CD14-positive monocyte (primary cell): ENCODE measurements around the gene ECM2. TPM values are rescaled to one million over a fixed set of nuclear protein-coding genes. Genes with fewer than 3 reads are reported as not detected.

Experiments
- DNase-seq, 3 donors: peaks; one replicate each; pipeline ENCODE4 v3.0.0-alpha.2; 2011 to 2022
- H2AFZ ChIP-seq: 2 replicates; pipeline ENCODE4 v1.6.0; 2012; ENCODE audit warnings: mild to moderate bottlenecking, low read depth, low read length, inconsistent platforms; ENCODE audit not compliant: insufficient read depth, poor library complexity, severe bottlenecking
- H3K27ac ChIP-seq, 2 donors: 1 replicate in 1 of 2; 2 replicates in 1 of 2; pipeline ENCODE4 v1.5.1; 2012 to 2013; ENCODE audit warnings: low read length in 2 of 2, control low read depth in 1 of 2, inconsistent platforms in 1 of 2, low read depth in 1 of 2, mild to moderate bottlenecking in 1 of 2
- H3K27me3 ChIP-seq, 2 donors: one replicate each; pipeline versions ENCODE4 v1.6.0 to v1.6.1; 2011 to 2013; ENCODE audit warnings: low read length in 2 of 2; ENCODE audit not compliant: control insufficient read depth in 2 of 2, insufficient read depth in 2 of 2
- H3K36me3 ChIP-seq, 2 donors: replicated peaks in 1 of 2; 1 replicate in 1 of 2; 2 replicates in 1 of 2; pipeline versions ENCODE4 v1.5.1 to v1.6.1; 2012 to 2013; ENCODE audit warnings: low read length in 2 of 2, control low read depth in 1 of 2, inconsistent platforms in 1 of 2, mild to moderate bottlenecking in 1 of 2; ENCODE audit not compliant: insufficient read depth in 2 of 2, control insufficient read depth in 1 of 2
- H3K4me1 ChIP-seq, 2 donors: 1 replicate in 1 of 2; 2 replicates in 1 of 2; pipeline versions ENCODE4 v1.5.1 to v1.6.1; 2012 to 2013; ENCODE audit warnings: low read length in 2 of 2, control low read depth in 1 of 2, inconsistent platforms in 1 of 2, mild to moderate bottlenecking in 1 of 2, moderate library complexity in 1 of 2; ENCODE audit not compliant: insufficient read depth in 2 of 2, control insufficient read depth in 1 of 2
- H3K4me2 ChIP-seq: replicated peaks from 2 replicates; pipeline ENCODE3; 2012; ENCODE audit warnings: low read length, moderate library complexity, mild to moderate bottlenecking; ENCODE audit not compliant: poor library complexity, severe bottlenecking; ENCODE audit errors: extremely low read depth
- H3K4me3 ChIP-seq, 3 experiments: fragments of 200-600 bp in 1 of 3; sonication (generic) in 1 of 3; replicated peaks in 1 of 3; 1 replicate in 2 of 3; 2 replicates in 1 of 3; pipeline ENCODE4 v1.5.1; 2011 to 2013; ENCODE audit warnings: low read length in 3 of 3, mild to moderate bottlenecking in 3 of 3, control low read depth in 2 of 3, low read depth in 2 of 3, inconsistent platforms in 1 of 3, moderate library complexity in 1 of 3
- H3K79me2 ChIP-seq: 2 replicates; pipeline ENCODE4 v1.6.0; 2012; ENCODE audit warnings: mild to moderate bottlenecking, control low read depth, inconsistent platforms, low read length, moderate library complexity; ENCODE audit not compliant: insufficient read depth
- H3K9ac ChIP-seq: 2 replicates; pipeline ENCODE4 v1.6.0; 2017; ENCODE audit warnings: low read length, mild to moderate bottlenecking; ENCODE audit not compliant: insufficient read depth, poor library complexity, severe bottlenecking
- H3K9me3 ChIP-seq, 2 donors: replicated peaks in 1 of 2; 1 replicate in 1 of 2; 2 replicates in 1 of 2; pipeline versions ENCODE4 v1.5.1 to v1.6.1; 2012 to 2013; ENCODE audit warnings: low read length in 2 of 2, control low read depth in 1 of 2; ENCODE audit not compliant: control insufficient read depth in 1 of 2, insufficient read depth in 1 of 2
- H4K20me1 ChIP-seq: 2 replicates; pipeline ENCODE4 v1.6.0; 2012; ENCODE audit warnings: mild to moderate bottlenecking, low read length, control low read depth, moderate library complexity; ENCODE audit not compliant: insufficient read depth
- H3K27ac Mint-ChIP-seq, 7 donors: one replicate each; pipeline ENCODE4 v1.8.0; 2020; ENCODE audit warnings: mild to moderate bottlenecking in 7 of 7, mixed read lengths in 7 of 7, moderate library complexity in 6 of 7, inconsistent platforms in 2 of 7
- H3K27me3 Mint-ChIP-seq, 3 donors: one replicate each; pipeline ENCODE4 v1.8.0; 2021 to 2022; ENCODE audit warnings: low read depth in 3 of 3, mild to moderate bottlenecking in 3 of 3, mixed read lengths in 3 of 3, moderate library complexity in 3 of 3, inconsistent platforms in 1 of 3
- H3K36me3 Mint-ChIP-seq, 2 donors: one replicate each; pipeline ENCODE4 v1.8.0; 2020; ENCODE audit warnings: mixed read lengths in 2 of 2, inconsistent platforms in 1 of 2, mild to moderate bottlenecking in 1 of 2
- H3K4me1 Mint-ChIP-seq: one replicate; pipeline ENCODE4 v1.8.0; 2020; ENCODE audit warnings: mild to moderate bottlenecking, mixed read lengths
- H3K4me3 Mint-ChIP-seq, 2 donors: one replicate each; pipeline ENCODE4 v1.8.0; 2020; ENCODE audit warnings: mild to moderate bottlenecking in 2 of 2, mixed read lengths in 2 of 2, moderate library complexity in 1 of 2
- H3K9me3 Mint-ChIP-seq, 7 donors: one replicate each; pipeline ENCODE4 v1.8.0; 2020 to 2022; ENCODE audit warnings: mixed read lengths in 7 of 7, mild to moderate bottlenecking in 6 of 7, moderate library complexity in 6 of 7, inconsistent platforms in 2 of 7
- WGBS: methylation state at CpG from one replicate; pipeline ENCODE4 v1.1.5; 2013; ENCODE audit warnings: missing lambda C conversion rate; ENCODE audit not compliant: insufficient coverage; 5-methylcytosine and 5-hydroxymethylcytosine counted together
- intact Hi-C, 2 donors: fragments of 100-400 bp; cut with micrococcal nuclease; formaldehyde crosslinking; loops; one replicate each; pipeline versions ENCODE4 v1.15.0 to v1.15.1; 2023
- polyA plus RNA-seq, 3 donors: library from polyadenylated mRNA; depleted of rRNA in 1 of 3; unstranded in 2 of 3; stranded (reverse) in 1 of 3; fragments of 300-500 nt in 2 of 3; fragments of >200 nt in 1 of 3; fragmentation: Illumina TruSeq in 2 of 3; gene quantifications; 1 replicate in 2 of 3; 2 replicates in 1 of 3; pipeline ENCODE4 v1.2.3, GENCODE V29; 2012 to 2021
- small RNA-seq: library from RNA; depleted of rRNA; stranded (forward); fragments of <200 nt; gene quantifications from one replicate; pipeline ENCODE3, GENCODE V24; 2012; ENCODE audit warnings: low read depth; ENCODE audit not compliant: insufficient read length
- TF ChIP-seq, protein P1 (sequence below): fragments of 200-600 bp; IDR thresholded peaks from one replicate; pipeline ENCODE4 v1.8.0; 2022; ENCODE audit warnings: antibody characterized with exemption, mild to moderate bottlenecking

Gene ECM2
- polyA plus RNA-seq, 3 donors = 0.15 TPM; not detected in 2

DNA sequence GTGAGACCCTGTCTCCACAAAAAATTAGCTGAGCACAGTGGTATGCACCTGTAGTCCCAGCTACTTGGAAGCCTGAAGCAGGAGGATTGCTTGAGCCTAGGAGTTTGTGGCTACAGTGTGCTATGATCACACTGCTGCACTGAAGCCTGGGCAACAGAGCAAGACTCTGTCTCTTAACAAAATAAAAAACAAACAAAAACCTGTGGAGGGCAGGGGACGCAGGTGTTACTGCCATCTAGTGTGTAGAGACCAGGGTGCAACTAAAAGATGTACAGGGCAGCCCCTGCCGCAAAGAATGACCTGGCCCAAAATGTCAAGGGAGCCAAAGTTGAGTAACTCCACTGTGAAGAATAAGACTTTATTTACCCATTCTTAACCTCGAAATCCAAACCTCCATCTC, 80.6 kb downstream of the ECM2 start:
- H2AFZ ChIP-seq = no peak overlapping the region
- H3K36me3 ChIP-seq = no peaks in the 10 kb centered on the region
- H3K27ac ChIP-seq = no peak overlapping the region
- H3K36me3 Mint-ChIP-seq = no peaks in the 10 kb centered on the region
- no peaks in the 10 kb centered on the region for H3K27me3 Mint-ChIP-seq
- WGBS = 86% methylated on average over 2 of the region's 3 CpGs
- no peaks in the 10 kb centered on the region for H3K79me2 ChIP-seq
- no peaks in the 10 kb centered on the region for H3K9me3 ChIP-seq
- no peak overlapping the region for H3K4me2 ChIP-seq
- H3K4me3 ChIP-seq = no peak overlapping the region
- no peak for DNase-seq
- no peak overlapping the region for H3K4me3 Mint-ChIP-seq
- H4K20me1 ChIP-seq = no peaks in the 10 kb centered on the region
- no peaks in the 10 kb centered on the region for H3K27me3 ChIP-seq
- intact Hi-C loops = no loop called here
- H3K9ac ChIP-seq = no peak overlapping the region
- no peak overlapping the region for H3K27ac Mint-ChIP-seq
- no peaks in the 10 kb centered on the region for H3K4me1 ChIP-seq
- no peaks in the 10 kb centered on the region for H3K4me1 Mint-ChIP-seq
- H3K9me3 Mint-ChIP-seq = peaks cover 0 to 3% (median 0%) of the 10 kb centered on the region in 7 donors
- TF ChIP-seq, protein P1, sequence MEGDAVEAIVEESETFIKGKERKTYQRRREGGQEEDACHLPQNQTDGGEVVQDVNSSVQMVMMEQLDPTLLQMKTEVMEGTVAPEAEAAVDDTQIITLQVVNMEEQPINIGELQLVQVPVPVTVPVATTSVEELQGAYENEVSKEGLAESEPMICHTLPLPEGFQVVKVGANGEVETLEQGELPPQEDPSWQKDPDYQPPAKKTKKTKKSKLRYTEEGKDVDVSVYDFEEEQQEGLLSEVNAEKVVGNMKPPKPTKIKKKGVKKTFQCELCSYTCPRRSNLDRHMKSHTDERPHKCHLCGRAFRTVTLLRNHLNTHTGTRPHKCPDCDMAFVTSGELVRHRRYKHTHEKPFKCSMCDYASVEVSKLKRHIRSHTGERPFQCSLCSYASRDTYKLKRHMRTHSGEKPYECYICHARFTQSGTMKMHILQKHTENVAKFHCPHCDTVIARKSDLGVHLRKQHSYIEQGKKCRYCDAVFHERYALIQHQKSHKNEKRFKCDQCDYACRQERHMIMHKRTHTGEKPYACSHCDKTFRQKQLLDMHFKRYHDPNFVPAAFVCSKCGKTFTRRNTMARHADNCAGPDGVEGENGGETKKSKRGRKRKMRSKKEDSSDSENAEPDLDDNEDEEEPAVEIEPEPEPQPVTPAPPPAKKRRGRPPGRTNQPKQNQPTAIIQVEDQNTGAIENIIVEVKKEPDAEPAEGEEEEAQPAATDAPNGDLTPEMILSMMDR = no peak

- no peak overlapping the region for H3K27ac Mint-ChIP-seq
- Histone ChIP-seq H4K20me1 (no peaks in the 10 kb centered on the region), H3K4me3 (no peak overlapping the region), H2AFZ (no peak overlapping the region), H3K9ac (no peak overlapping the region), H3K36me3 (no peaks in the 10 kb centered on the region), H3K4me2 (no peak overlapping the region), H3K27me3 (no peaks in the 10 kb centered on the region), H3K79me2 (no peaks in the 10 kb centered on the region), H3K27ac (no peak overlapping the region), H3K4me1 (no peaks in the 10 kb centered on the region), H3K9me3 (no peaks in the 10 kb centered on the region)
- TF ChIP-seq, protein P1 = no peak
- no peak for DNase-seq
- intact Hi-C loops = no loop called here
- H3K9me3 Mint-ChIP-seq = peaks cover 0 to 8% (median 5%) of the 10 kb centered on the region in 7 donors
- H3K27me3 Mint-ChIP-seq = no peaks in the 10 kb centered on the region
- no peaks in the 10 kb centered on the region for H3K4me1 Mint-ChIP-seq
- H3K36me3 Mint-ChIP-seq = peaks cover 0 to 3% of the 10 kb centered on the region in 2 donors
- no peak overlapping the region for H3K4me3 Mint-ChIP-seq
Measured at GRCh38 chr9:92446536-92446935, 89.3 kb downstream of the ECM2 start.

Small RNA genes lying within 50 kb of the gene (small RNA-seq; reads per million reads assigned to genes)
- gene AL157827.1 (not detected), gene MIR4670 (not detected)

Other genes starting within 250 kb of the ECM2 start
- gene IARS1, start 242.3 kb downstream of the ECM2 start, polyA plus RNA-seq = 10 to 100 TPM in 2 of 3 donors, 1 to 10 TPM in 1; 7.1 to 24.2 (median 22.8) TPM
- 10 to 100 TPM in 1 of 3 donors, 1 to 10 TPM in 2; 2.9 to 22.0 (median 8.8) TPM for gene NOL8, start 210.6 kb downstream of the ECM2 start, polyA plus RNA-seq
- 1 to 10 TPM in 2 of 3 donors, under 1 TPM in 1; 0.50 to 1.1 (median 1.1) TPM for gene CENPP, start 210.0 kb downstream of the ECM2 start, polyA plus RNA-seq
- not detected for gene OGN, start 131.4 kb downstream of the ECM2 start, polyA plus RNA-seq
- gene OMD, start 111.5 kb downstream of the ECM2 start, polyA plus RNA-seq = not detected
- gene ASPN, start 53.5 kb downstream of the ECM2 start, polyA plus RNA-seq = not detected
- 10 to 100 TPM in 1 of 3 donors, 1 to 10 TPM in 2; 1.9 to 11.6 (median 3.2) TPM for gene IPPK, start 134.1 kb upstream of the ECM2 start, polyA plus RNA-seq
- 10 to 100 TPM; 13.8 to 29.4 (median 25.6) TPM for gene BICD2, start 228.8 kb upstream of the ECM2 start, polyA plus RNA-seq